H1 (cell line): ENCODE data around the gene NR1H3. TPM values are rescaled to one million over a fixed set of nuclear protein-coding genes. Genes with fewer than 3 reads are reported as not detected.

Experiments used
- ATF3 ChIP-seq: IDR thresholded peaks from 2 replicates; pipeline ENCODE4 v1.6.1; 2011; ENCODE audit warnings: low read depth, mild to moderate bottlenecking, low read length; ENCODE audit not compliant: insufficient read depth
- CBX8 ChIP-seq: fragments of 300-800, 300-1000 bp; sonication (generic); IDR thresholded peaks from 2 replicates; pipeline ENCODE4 v1.7.1; 2016; ENCODE audit warnings: low read depth, low read length, borderline replicate concordance
- CHD2 ChIP-seq: IDR thresholded peaks from 2 replicates; pipeline ENCODE4 v1.6.1; 2012; ENCODE audit warnings: low read length, improper control_type of control experiment
- RBBP5 ChIP-seq: IDR thresholded peaks from 2 replicates; pipeline ENCODE4 v1.7.1; 2012; ENCODE audit warnings: low read depth, mild to moderate bottlenecking, inconsistent platforms, low read length, moderate library complexity, borderline replicate concordance
- polyA plus RNA-seq, 7 experiments: library from polyadenylated mRNA; depleted of rRNA in 3 of 7; stranded (reverse) in 5 of 7; unstranded in 2 of 7; fragments of >200 nt in 5 of 7; fragments of 200-250 nt in 2 of 7; gene quantifications; 1 replicate in 5 of 7; 2 replicates in 1 of 7; 4 replicates in 1 of 7; pipeline versions ENCODE4 v1.2.1 to v1.2.3, GENCODE V29; 2011 to 2013; ENCODE audit warnings: missing spikeins in 2 of 7, mixed read lengths in 2 of 7
- total RNA-seq: library from RNA; stranded (reverse); fragmentation: NEBNext Ultra II Directional; extraction: Animal tissue kit (Norgen Biotek cat#: 25700); gene quantifications from 2 replicates; pipeline ENCODE4 v1.2.1, GENCODE V29; 2021

Gene NR1H3
- total and polyA plus RNA-seq, 2 of the 8 experiments (the other 6 are each of a cell fraction or from before 2014, with no cell fraction given): 19.9 to 42.1 TPM

GRCh38 chr11:47261291-47261800 lies 3.5 kb downstream of the NR1H3 start (continued):
- TF ChIP-seq ATF3 (no peak), RBBP5 (no peak), CHD2 (no peak), CBX8 (no peak)
